HG02973 (cell line): ENCODE measurements around the gene LAMA3.

Experiments
- ATAC-seq: cut with Tn5 transposase; IDR thresholded peaks from one replicate; pipeline ENCODE4 v1.9.1; 2021; ENCODE audit warnings: moderate library complexity; ENCODE audit not compliant: unreplicated experiment

The LAMA3 gene

GRCh38 chr18:23847321-23847986, 158.2 kb downstream of the LAMA3 start:
- ATAC-seq = no peak

- ATAC-seq = no peak
Measured at GRCh38 chr18:23849141-23849540, 159.9 kb downstream of the LAMA3 start.

GRCh38 chr18:23850215-23850614, 161.0 kb downstream of the LAMA3 start:
- no peak for ATAC-seq

- no peak for ATAC-seq
Measured at GRCh38 chr18:23851470-23852002, 162.3 kb downstream of the LAMA3 start.

DNA sequence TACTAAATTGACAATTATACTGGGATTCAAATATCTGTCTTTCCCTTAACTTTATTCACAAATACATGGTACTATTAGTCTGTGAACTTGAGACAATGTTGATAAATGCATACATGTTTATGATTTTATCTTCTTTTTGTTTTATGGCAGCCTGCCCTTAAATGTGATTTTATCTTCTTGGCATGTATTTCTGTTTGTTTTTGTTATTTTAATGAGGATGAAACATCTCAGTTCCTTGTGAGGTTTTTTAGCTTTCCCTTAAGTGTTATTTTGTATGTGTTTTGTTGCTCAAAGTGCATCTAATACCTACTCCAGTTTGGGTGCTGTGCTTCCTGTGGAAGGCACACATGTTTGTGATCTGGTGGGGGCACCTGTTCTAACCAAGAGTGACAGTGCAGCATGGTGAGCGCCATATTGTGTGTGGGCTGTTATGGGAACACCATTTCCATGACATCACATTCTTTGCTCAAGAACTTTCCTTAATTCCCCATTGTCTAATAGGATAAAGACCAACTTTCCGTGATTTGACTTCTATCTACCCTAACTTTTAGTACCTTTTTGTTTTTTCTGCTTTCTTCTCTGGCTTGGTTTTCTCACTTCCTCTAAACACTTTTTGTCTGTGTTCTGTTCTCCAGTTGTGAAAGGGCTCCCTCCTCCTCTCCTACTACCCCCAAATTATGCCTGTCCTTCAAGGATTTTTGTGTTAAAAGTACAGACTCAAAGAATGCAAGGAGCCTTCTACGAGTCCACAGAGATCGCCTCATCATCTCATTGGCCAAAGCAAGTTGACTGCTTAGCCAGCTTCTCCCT, 163.2 kb downstream of the LAMA3 start:
- no peak for ATAC-seq

DNA sequence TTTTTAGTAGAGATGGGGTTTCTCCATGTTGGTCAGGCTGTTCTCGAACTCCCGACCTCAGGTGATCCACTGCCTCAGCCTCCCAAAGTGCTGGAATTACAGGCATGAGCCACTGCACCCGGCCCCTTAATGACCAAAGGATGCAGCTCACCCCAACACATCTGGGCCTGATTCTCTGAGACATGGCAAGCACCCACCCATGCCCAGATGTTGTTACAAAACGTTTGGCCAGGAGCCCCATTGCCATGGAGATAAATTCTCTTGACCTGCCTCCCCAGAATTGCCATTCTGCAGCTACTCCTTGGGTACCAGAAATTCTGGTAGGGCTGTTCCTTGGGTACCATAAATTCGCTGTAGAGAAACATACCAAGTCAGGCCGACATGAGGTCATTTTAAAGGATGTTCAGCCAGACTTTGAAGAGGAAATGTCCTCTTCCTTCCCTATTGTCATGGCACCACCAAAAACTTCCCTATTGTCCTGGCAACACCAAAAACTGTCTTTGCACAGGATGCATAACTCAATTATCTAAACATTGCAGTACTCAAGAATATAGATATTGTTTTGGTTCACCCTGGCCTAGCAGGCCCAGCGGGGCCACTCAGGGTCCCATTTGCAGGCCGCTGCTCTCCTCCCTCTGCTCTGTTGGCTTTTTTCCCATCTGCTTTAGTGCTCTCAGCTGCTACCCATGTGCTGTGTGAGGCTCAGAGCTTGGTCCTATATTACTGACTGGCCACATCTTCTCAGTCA, 164.4 kb downstream of the LAMA3 start:
- ATAC-seq = no peak

DNA sequence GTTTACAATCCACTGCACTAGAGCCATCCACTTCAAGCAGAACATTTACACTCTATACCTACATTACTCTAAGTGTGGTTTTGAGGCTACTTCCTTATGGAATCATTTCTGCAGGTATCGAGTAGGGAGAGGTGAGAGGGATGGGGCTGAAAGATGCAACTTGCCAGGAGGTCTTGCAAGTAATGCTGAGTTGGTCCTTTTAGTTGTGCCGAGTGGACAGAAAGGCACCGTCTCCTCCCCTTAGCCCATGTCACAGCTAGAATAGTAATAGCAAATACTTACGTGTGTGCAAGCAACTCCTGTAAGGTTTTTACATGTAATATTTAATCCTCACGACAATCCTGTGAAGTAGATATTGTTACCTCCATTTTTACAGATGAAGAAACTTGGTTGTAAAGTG, 166.5 kb downstream of the LAMA3 start:
- no peak for ATAC-seq

DNA sequence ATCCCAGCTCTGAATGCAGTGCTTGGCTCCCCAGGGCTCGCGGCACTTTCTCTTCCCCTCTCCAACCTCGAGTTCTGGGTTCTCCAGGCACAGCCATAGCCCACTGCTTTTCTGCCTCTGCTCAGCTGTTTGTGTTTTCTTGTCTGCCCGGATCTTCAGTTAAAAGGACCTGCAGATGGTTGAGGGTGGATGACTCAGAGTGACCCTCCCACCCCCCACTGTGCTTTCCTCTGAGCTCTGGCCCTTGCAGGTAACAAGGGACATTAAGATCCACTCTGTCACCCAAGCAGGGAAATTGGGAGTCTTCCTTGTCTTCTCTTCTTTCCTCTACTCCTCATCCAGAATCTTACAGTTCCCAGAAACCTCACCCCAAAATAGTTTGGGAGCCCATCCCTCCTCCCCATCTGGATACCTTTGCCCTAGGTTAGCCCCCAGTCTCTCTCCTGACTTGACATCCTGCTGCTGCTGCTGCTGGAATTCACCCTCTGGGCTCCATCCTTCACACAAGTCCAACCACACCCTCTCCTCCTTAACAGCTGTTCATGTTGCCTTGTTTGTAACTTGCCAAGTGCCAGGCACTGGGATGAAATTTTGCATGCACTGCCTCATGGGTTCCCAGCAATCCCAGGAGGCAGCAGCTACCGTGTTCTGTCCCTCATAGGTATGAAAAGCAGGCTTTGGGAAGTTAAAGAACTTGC, 167.4 kb downstream of the LAMA3 start:
- ATAC-seq = no peak

GRCh38 chr18:23857164-23857552, 167.9 kb downstream of the LAMA3 start:
- no peak for ATAC-seq

DNA sequence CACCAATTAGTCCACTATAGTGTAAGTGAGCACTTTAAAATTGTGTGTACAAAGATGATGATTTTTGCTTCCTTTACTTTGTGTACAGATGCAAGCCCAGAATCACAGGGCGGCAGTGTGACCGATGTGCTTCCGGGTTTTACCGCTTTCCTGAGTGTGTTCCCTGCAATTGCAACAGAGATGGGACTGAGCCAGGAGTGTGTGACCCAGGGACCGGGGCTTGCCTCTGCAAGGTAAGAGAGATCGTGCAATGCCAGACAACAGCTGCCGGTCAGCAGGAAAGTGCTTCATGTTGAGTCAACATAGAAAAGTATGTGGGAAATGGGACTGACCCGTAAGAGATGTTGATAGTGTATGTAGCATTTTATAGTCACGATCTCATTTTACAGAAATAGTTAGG, 168.5 kb downstream of the LAMA3 start:
- ATAC-seq = no peak

- no peak for ATAC-seq
Measured at GRCh38 chr18:23859466-23860336, 170.4 kb downstream of the LAMA3 start.

DNA sequence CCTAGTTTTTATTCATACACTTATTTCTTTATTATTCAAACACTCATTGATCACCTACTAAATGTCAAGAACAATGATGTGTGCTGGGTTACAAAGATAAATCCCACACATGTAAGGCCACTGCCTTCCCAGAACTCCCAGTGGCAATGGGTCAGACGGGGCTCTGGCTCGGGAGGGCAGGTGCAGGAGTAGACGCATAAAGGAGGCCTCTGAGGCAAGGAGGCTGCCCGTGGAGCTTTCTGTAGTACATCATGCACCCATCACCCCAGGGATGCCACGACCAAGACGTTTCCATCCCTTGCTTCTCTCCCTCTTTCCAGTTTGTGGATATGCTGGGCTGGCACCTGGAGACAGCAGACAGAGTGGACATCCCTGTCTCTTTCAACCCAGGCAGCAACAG, 172.1 kb downstream of the LAMA3 start:
- no peak for ATAC-seq

DNA sequence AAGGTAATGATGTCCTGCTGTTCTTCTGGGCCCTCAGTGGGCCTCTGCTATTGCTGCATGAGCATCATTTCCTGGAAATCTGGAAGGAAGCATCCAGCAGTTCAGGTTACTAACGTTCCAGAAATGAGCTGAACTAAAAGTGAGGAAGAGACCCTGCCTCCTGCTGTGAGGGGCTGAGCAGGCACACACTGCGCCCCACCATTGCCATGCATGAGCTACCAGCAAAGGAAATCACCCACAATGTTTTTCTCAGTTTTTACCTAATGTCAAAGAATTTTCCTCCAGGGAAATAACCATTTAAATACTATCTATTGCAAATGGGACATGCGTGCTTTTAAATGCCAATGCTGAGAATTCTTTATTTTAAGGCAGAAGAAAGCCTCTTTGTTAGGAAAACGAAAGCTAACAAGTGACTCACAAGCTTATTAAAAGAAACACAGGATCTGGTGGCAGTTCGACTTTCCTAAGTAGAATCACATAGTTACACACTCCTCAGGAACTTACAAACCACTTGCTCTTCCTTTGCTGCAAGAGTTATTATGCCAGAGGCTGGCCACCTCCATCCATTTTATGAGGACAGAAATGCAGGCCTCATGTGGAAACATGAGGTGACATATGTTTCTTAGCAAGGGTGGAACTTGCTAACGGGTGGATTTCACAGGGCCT, 172.7 kb downstream of the LAMA3 start:
- ATAC-seq = no peak

DNA sequence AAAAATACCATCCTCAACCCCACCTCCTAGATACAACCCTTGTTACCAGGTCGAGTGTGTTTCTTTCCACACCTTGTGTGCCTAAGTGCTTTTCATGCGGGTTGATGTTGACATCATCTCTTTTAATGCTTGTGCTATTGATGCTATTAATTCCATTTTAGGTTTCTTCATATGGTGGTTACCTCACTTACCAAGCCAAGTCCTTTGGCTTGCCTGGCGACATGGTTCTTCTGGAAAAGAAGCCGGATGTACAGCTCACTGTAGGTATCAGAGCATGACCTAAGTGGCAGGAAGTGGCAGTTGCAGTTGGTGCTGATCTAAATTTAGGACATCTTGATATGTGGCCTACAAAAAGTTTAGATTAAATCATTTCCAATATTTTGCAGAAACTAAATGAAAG, 175.4 kb downstream of the LAMA3 start:
- ATAC-seq = no peak

DNA sequence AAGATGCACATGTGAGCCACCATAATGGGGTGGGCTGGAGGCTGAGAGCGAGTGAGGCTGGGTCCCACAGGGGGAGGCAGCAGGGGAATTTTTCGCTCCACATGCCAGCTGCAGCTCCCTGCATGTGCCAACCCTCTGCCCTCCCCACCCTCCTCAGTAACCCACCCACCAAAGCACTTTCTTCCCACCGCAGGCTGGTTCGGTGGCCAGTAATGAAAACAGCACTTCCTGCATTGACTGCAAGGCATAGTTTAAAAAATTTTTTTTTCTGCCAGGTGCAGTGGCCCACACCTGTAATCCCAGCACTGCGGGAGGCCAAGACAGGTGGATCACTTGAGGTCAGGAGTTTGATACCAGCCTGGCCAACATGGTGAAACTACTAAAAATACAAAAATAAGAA, 177.8 kb downstream of the LAMA3 start:
- no peak for ATAC-seq

- ATAC-seq = no peak
Measured at GRCh38 chr18:23868136-23868785, 179.0 kb downstream of the LAMA3 start.

GRCh38 chr18:23870676-23871380, 181.6 kb downstream of the LAMA3 start:
- ATAC-seq = no peak

GRCh38 chr18:23871410-23871809, 182.2 kb downstream of the LAMA3 start:
- ATAC-seq = no peak
